ENCODE results near the gene PCNP. TPM values are rescaled to one million over a fixed set of nuclear protein-coding genes. Genes with fewer than 3 reads are reported as not detected.

Gene PCNP
- total RNA-seq, 4 donors from 2014 or later: 57.6 to 68.6 (median 63.2) TPM

GRCh38 chr3:101632586-101632985 is 58.6 kb downstream of the PCNP start:
- Histone ChIP-seq H3K36me3 (no peaks in the 10 kb centered on the region), H3K9me3 (no peaks in the 10 kb centered on the region), H3K4me1 (no peaks in the 10 kb centered on the region), H3K27me3 (no peaks in the 10 kb centered on the region), H3K27ac (no peak overlapping the region), H3K4me3 (no peak overlapping the region)
- no peak for DNase-seq
- in situ Hi-C loops (cut with MboI; ENCODE audit: low sequenced_read_pairs in 4 of 4) (no loop called here), intact Hi-C loops (cut with DNase I; ENCODE audit: low total_unique reads) (no loop called here)
- TF ChIP-seq POLR2A (IDR thresholded peaks at IDR 0.05): no peak
- TF ChIP-seq CTCF (IDR thresholded peaks at IDR 0.05 in 4 of 5, conservative IDR thresholded peaks at IDR 0.05 in 1 of 5): no peak
- ATAC-seq: no peak

GRCh38 chr3:101633186-101633585 is 59.2 kb downstream of the PCNP start:
- DNase-seq: no peak
- Histone ChIP-seq H3K27me3 (no peaks in the 10 kb centered on the region), H3K4me1 (no peaks in the 10 kb centered on the region), H3K36me3 (no peaks in the 10 kb centered on the region), H3K9me3 (no peaks in the 10 kb centered on the region), H3K4me3 (no peak overlapping the region), H3K27ac (no peak overlapping the region)
- no peak for TF ChIP-seq CTCF (IDR thresholded peaks at IDR 0.05 in 4 of 5, conservative IDR thresholded peaks at IDR 0.05 in 1 of 5)
- TF ChIP-seq POLR2A (IDR thresholded peaks at IDR 0.05): no peak
- intact Hi-C loops (cut with DNase I; ENCODE audit: low total_unique reads) (no loop called here), in situ Hi-C loops (cut with MboI; ENCODE audit: low sequenced_read_pairs in 4 of 4) (no loop called here)
- no peak for ATAC-seq

GRCh38 chr3:101634591-101635196 is 60.7 kb downstream of the PCNP start:
- TF ChIP-seq POLR2A (IDR thresholded peaks at IDR 0.05) (no peak), CTCF (IDR thresholded peaks at IDR 0.05 in 4 of 5, conservative IDR thresholded peaks at IDR 0.05 in 1 of 5) (no peak)
- no peak for DNase-seq
- no peaks in the 10 kb centered on the region for H3K36me3 ChIP-seq
- H3K27me3 ChIP-seq: no peaks in the 10 kb centered on the region
- in situ Hi-C loops (cut with MboI; ENCODE audit: low sequenced_read_pairs in 4 of 4): no loop called here
- intact Hi-C loops (cut with DNase I; ENCODE audit: low total_unique reads): no loop called here
- H3K27ac ChIP-seq: no peak overlapping the region
- H3K4me1 ChIP-seq: no peaks in the 10 kb centered on the region
- ATAC-seq: no peak
- no peak overlapping the region for H3K4me3 ChIP-seq
- no peaks in the 10 kb centered on the region for H3K9me3 ChIP-seq

- Histone ChIP-seq H3K36me3 (no peaks in the 10 kb centered on the region), H3K4me1 (no peaks in the 10 kb centered on the region), H3K9me3 (no peaks in the 10 kb centered on the region), H3K27ac (no peak overlapping the region), H3K27me3 (no peaks in the 10 kb centered on the region), H3K4me3 (no peak overlapping the region)
- no peak for TF ChIP-seq POLR2A (IDR thresholded peaks at IDR 0.05)
- no peak for TF ChIP-seq CTCF (IDR thresholded peaks at IDR 0.05 in 4 of 5, conservative IDR thresholded peaks at IDR 0.05 in 1 of 5)
- DNase-seq (no peak), ATAC-seq (no peak)
- intact Hi-C loops (cut with DNase I; ENCODE audit: low total_unique reads) (no loop called here), in situ Hi-C loops (cut with MboI; ENCODE audit: low sequenced_read_pairs in 4 of 4) (no loop called here)
Measured at GRCh38 chr3:101635345-101635744, 61.4 kb downstream of the PCNP start.
